Endothelial cell of umbilical vein (primary cell): Measurements from ENCODE around the gene ANXA2. TPM values are rescaled to one million over a fixed set of nuclear protein-coding genes. Genes with fewer than 3 reads are reported as not detected.

Experiments
- BruUV-seq: library from RNA; stranded (reverse); fragments of 400-500 nt; replicated peaks from 2 replicates; lab custom pipeline; 2021; lab: Mats Ljungman, UMichigan
- CTCF ChIA-PET: fragments of 300-600, 350-600 bp; sonication (Branson Sonifier 250); formaldehyde crosslinking; loops from one replicate; lab custom pipeline; 2021; ENCODE audit warnings: antibody characterized with exemption, inconsistent platforms; lab: Charles Lee
- POLR2A ChIA-PET: fragments of 300-600, 350-600 bp; sonication (Branson Sonifier 250); formaldehyde crosslinking; loops from one replicate; lab custom pipeline; 2021; ENCODE audit warnings: antibody characterized with exemption, inconsistent platforms; lab: Charles Lee
- DNase-seq: peaks from one replicate; pipeline ENCODE4 v3.0.0-alpha.2; 2011; ENCODE audit warnings: low read depth, low spot score
- FAIRE-seq: peaks from 2 replicates; lab custom pipeline; 2011; peaks lifted over from hg19 to GRCh38; lab: Jason Lieb, UNC
- H2AFZ ChIP-seq: 2 replicates; pipeline ENCODE4 v1.6.0; 2012; ENCODE audit warnings: low read depth, low read length, control low read depth, inconsistent platforms
- H3K27ac ChIP-seq: 2 replicates; pipeline ENCODE4 v1.5.1; 2011; ENCODE audit warnings: low read depth, mild to moderate bottlenecking, control low read depth, low read length, moderate library complexity; ENCODE audit not compliant: insufficient read depth
- H3K27me3 ChIP-seq, 2 experiments: 2 replicates each; pipeline versions ENCODE4 v1.6.0 to v1.6.1; 2011; ENCODE audit warnings: low read length in 2 of 2, mixed read lengths in 1 of 2; ENCODE audit not compliant: control insufficient read depth in 2 of 2, insufficient read depth in 2 of 2
- H3K36me3 ChIP-seq, 2 experiments: 2 replicates in 1 of 2; 3 replicates in 1 of 2; pipeline ENCODE4 v1.5.1; 2011; ENCODE audit warnings: low read length in 2 of 2, mild to moderate bottlenecking in 1 of 2, moderate library complexity in 1 of 2; ENCODE audit not compliant: control insufficient read depth in 2 of 2, insufficient read depth in 2 of 2; ENCODE audit errors: extremely low read depth in 1 of 2
- H3K4me1 ChIP-seq: 3 replicates; pipeline ENCODE4 v1.5.1; 2011; ENCODE audit warnings: mild to moderate bottlenecking, low read length; ENCODE audit not compliant: control insufficient read depth, insufficient read depth; ENCODE audit errors: extremely low read depth
- H3K4me2 ChIP-seq: 2 replicates; pipeline ENCODE4 v1.6.1; 2011; ENCODE audit warnings: low read length, control low read depth, mixed read lengths; ENCODE audit not compliant: insufficient read depth
- H3K4me3 ChIP-seq, 3 experiments: fragments of 200-600 bp in 1 of 3; sonication (generic), shearing (Covaris generic) in 1 of 3; replicated peaks in 1 of 3; 2 replicates each; pipeline ENCODE4 v1.5.1; 2011 to 2016; ENCODE audit warnings: control low read depth in 3 of 3, low read length in 3 of 3, mild to moderate bottlenecking in 2 of 3, inconsistent platforms in 1 of 3, low read depth in 1 of 3, moderate library complexity in 1 of 3; ENCODE audit not compliant: insufficient read depth in 1 of 3
- H3K79me2 ChIP-seq: 2 replicates; pipeline ENCODE4 v1.6.0; 2012; ENCODE audit warnings: low read length, inconsistent platforms; ENCODE audit not compliant: control insufficient read depth, insufficient read depth
- H3K9ac ChIP-seq: replicated peaks from 2 replicates; pipeline ENCODE3; 2011; ENCODE audit warnings: low read length, control low read depth; ENCODE audit not compliant: insufficient read depth; ENCODE audit errors: extremely low read depth
- H3K9me1 ChIP-seq: replicated peaks from 3 replicates; pipeline ENCODE4 v1.6.0; 2011; ENCODE audit warnings: mild to moderate bottlenecking, low read length; ENCODE audit not compliant: control insufficient read depth, insufficient read depth; ENCODE audit errors: extremely low read depth
- H3K9me3 ChIP-seq: replicated peaks from 2 replicates; pipeline ENCODE4 v1.5.1; 2012; ENCODE audit warnings: low read length, inconsistent platforms; ENCODE audit not compliant: control insufficient read depth, insufficient read depth
- H4K20me1 ChIP-seq: replicated peaks from 2 replicates; pipeline ENCODE3; 2011; ENCODE audit warnings: mild to moderate bottlenecking, low read length; ENCODE audit not compliant: control insufficient read depth, insufficient read depth; ENCODE audit errors: extremely low read depth
- CTCF ChIP-seq, 2 donors: IDR thresholded peaks; 1 replicate in 1 of 2; 2 replicates in 1 of 2; pipeline ENCODE4 v1.5.1; 2011; ENCODE audit warnings: low read length in 2 of 2, mild to moderate bottlenecking in 2 of 2, moderate library complexity in 2 of 2, control low read depth in 1 of 2, inconsistent platforms in 1 of 2, low read depth in 1 of 2; ENCODE audit not compliant: insufficient read depth in 1 of 2; ENCODE audit errors: extremely low read depth in 1 of 2
- EZH2 ChIP-seq: IDR thresholded peaks from 2 replicates; pipeline ENCODE4 v1.6.1; 2012; ENCODE audit warnings: borderline replicate concordance, low read depth, mild to moderate bottlenecking, moderate library complexity, low read length, inconsistent platforms; ENCODE audit not compliant: severe bottlenecking
- FOS ChIP-seq: IDR thresholded peaks from 2 replicates; pipeline ENCODE4 v1.6.1; 2011; ENCODE audit warnings: mild to moderate bottlenecking, low read length, moderate library complexity, borderline replicate concordance; ENCODE audit not compliant: insufficient read depth
- GATA2 ChIP-seq: IDR thresholded peaks from 2 replicates; pipeline ENCODE4 v1.7.0; 2011; ENCODE audit warnings: low read depth, mild to moderate bottlenecking, moderate library complexity, mixed read lengths, low read length; ENCODE audit not compliant: insufficient read length, insufficient read depth
- JUN ChIP-seq: IDR thresholded peaks from 2 replicates; pipeline ENCODE4 v1.6.1; 2011; ENCODE audit warnings: borderline replicate concordance, low read depth; ENCODE audit not compliant: insufficient read length, insufficient read depth
- MAX ChIP-seq: IDR thresholded peaks from 2 replicates; pipeline ENCODE4 v1.6.1; 2011; ENCODE audit not compliant: insufficient read depth, insufficient read length
- MYC ChIP-seq: IDR thresholded peaks from one replicate; pipeline ENCODE4 v1.6.1; 2011; ENCODE audit warnings: mild to moderate bottlenecking, low read depth, low read length
- POLR2A ChIP-seq: IDR thresholded peaks from 2 replicates; pipeline ENCODE4 v1.6.1; 2012; ENCODE audit warnings: low read depth, mild to moderate bottlenecking, control low read depth, low read length
- POLR2AphosphoS5 ChIP-seq: IDR thresholded peaks from 2 replicates; pipeline ENCODE4 v1.6.1; 2012; ENCODE audit warnings: low read depth, mild to moderate bottlenecking, control low read depth, low read length, moderate library complexity; ENCODE audit not compliant: insufficient read depth
- dilution Hi-C: fragments of 300-500 bp; cut with MboI; formaldehyde crosslinking; loops from one replicate; pipeline ENCODE4 v1.15.0; 2019; ENCODE audit warnings: low sequenced_read_pairs; ENCODE audit not compliant: extremely low pct_ligation_motif_present
- intact Hi-C: fragments of 100-400 bp; cut with micrococcal nuclease; formaldehyde crosslinking; loops from one replicate; pipeline ENCODE4 v1.10.0; 2022
- polyA plus RNA-seq, 4 experiments: library from polyadenylated mRNA; depleted of rRNA in 3 of 4; stranded (reverse) in 3 of 4; unstranded in 1 of 4; fragments of >200 nt; gene quantifications; 2 replicates each; pipeline versions ENCODE4 v1.2.1 to v1.2.3, GENCODE V29; 2011 to 2012; ENCODE audit warnings: missing spikeins in 1 of 4
- total RNA-seq: library from RNA; stranded (reverse); gene quantifications from 2 replicates; pipeline ENCODE4 v1.2.3, GENCODE V29; 2021

Gene ANXA2
- total and polyA plus RNA-seq, 2 donors (not counting 3 experiments of a cell fraction or from before 2014, with no cell fraction given), result 2,725 to 3,299 TPM

GRCh38 chr15:60340207-60340921 is 57.4 kb downstream of the ANXA2 start:
- dilution Hi-C loops, result no loop called here
- Histone ChIP-seq H3K27ac (no peak overlapping the region), H3K4me3 (no peak overlapping the region), H3K27me3 (peaks cover 0 to 3% of the 10 kb centered on the region in 2 experiments), H3K79me2 (no peaks in the 10 kb centered on the region), H3K9ac (no peak overlapping the region), H3K9me1 (no peaks in the 10 kb centered on the region), H3K9me3 (no peaks in the 10 kb centered on the region), H3K36me3 (peaks cover 2 to 4% of the 10 kb centered on the region in 2 experiments), H4K20me1 (no peaks in the 10 kb centered on the region), H3K4me1 (no peaks in the 10 kb centered on the region), H2AFZ (no peak overlapping the region), H3K4me2 (no peak overlapping the region)
- FAIRE-seq, result no peak
- ChIA-PET POLR2A (no interaction called here), CTCF (interaction anchor here (1.1 to 1.9 kb wide), 3 partner anchors 14 to 180 kb away, joined by 3 to 7 read pairs (median 4); no protein-coding TSS in a partner anchor)
- no TSS peak for BruUV-seq
- no peak for TF ChIP-seq POLR2AphosphoS5
- intact Hi-C loops, result no loop called here
- no peak for DNase-seq

GRCh38 chr15:60339236-60339635 is 58.5 kb downstream of the ANXA2 start:
- dilution Hi-C loops (no loop called here), intact Hi-C loops (no loop called here)
- Histone ChIP-seq H3K9ac (no peak overlapping the region), H3K9me1 (no peaks in the 10 kb centered on the region), H3K27me3 (peaks cover 0 to 4% of the 10 kb centered on the region in 2 experiments), H3K4me3 (no peak overlapping the region), H3K27ac (no peak overlapping the region), H4K20me1 (no peaks in the 10 kb centered on the region), H3K79me2 (no peaks in the 10 kb centered on the region), H2AFZ (no peak overlapping the region), H3K9me3 (no peaks in the 10 kb centered on the region), H3K4me1 (no peaks in the 10 kb centered on the region), H3K4me2 (no peak overlapping the region), H3K36me3 (no peaks in the 10 kb centered on the region)
- TF ChIP-seq POLR2A (no peak), MAX (no peak), POLR2AphosphoS5 (no peak), CTCF (IDR thresholded peaks at IDR 0.05; ENCODE audit: extremely low read depth in 1 of 2, insufficient read depth in 1 of 2, low read depth in 1 of 2, low read length in 2 of 2) (no peak), JUN (no peak), MYC (no peak), FOS (no peak), EZH2 (no peak), GATA2 (no peak)
- no peak for DNase-seq
- FAIRE-seq, result no peak
- BruUV-seq, result no TSS peak
- POLR2A ChIA-PET, result no interaction called here
- CTCF ChIA-PET, result no interaction called here
